Spinal cord (tissue), 10 donors: ENCODE data around the gene DNAAF2. TPM values are rescaled to one million over a fixed set of nuclear protein-coding genes. Genes with fewer than 3 reads are reported as not detected.
"Not testable (repeated sequence)": the region's sequence is repeated elsewhere in the genome, so short reads cannot be mapped to it uniquely, and the experiment has no call there.

Source experiments
- DNase-seq, 6 donors: peaks; one replicate each; pipeline versions ENCODE4 v3.0.0 to v3.0.0-alpha.2; 2013 to 2015; ENCODE audit warnings: low spot score in 6 of 6, low read depth in 4 of 6
- H3K27ac ChIP-seq: one replicate; pipeline ENCODE4 v1.5.1; 2013; ENCODE audit warnings: low read depth, low read length, control low read depth
- H3K27me3 ChIP-seq: one replicate; pipeline ENCODE4 v1.6.1; 2013; ENCODE audit warnings: low read length; ENCODE audit not compliant: control insufficient read depth, insufficient read depth
- H3K36me3 ChIP-seq: one replicate; pipeline ENCODE4 v1.6.1; 2013; ENCODE audit warnings: low read length; ENCODE audit not compliant: control insufficient read depth, insufficient read depth
- H3K4me1 ChIP-seq: one replicate; pipeline ENCODE4 v1.6.1; 2013; ENCODE audit warnings: low read length; ENCODE audit not compliant: control insufficient read depth, insufficient read depth
- H3K4me3 ChIP-seq: one replicate; pipeline ENCODE4 v1.5.1; 2013; ENCODE audit warnings: low read depth, low read length, control low read depth
- H3K9me3 ChIP-seq: one replicate; pipeline ENCODE4 v1.6.1; 2013; ENCODE audit warnings: low read length; ENCODE audit not compliant: control insufficient read depth, insufficient read depth
- WGBS: methylation state at CpG from one replicate; pipeline ENCODE4 v1.1.5; 2013; ENCODE audit warnings: missing lambda C conversion rate; ENCODE audit not compliant: insufficient coverage; 5-methylcytosine and 5-hydroxymethylcytosine counted together
- polyA plus RNA-seq, 2 donors: library from polyadenylated mRNA; unstranded; fragments of 120-200 nt; gene quantifications; one replicate each; pipeline ENCODE4 v1.2.1, GENCODE V29; 2013; ENCODE audit not compliant: insufficient read length in 2 of 2
- total RNA-seq, 2 donors: library from RNA; depleted of rRNA in 1 of 2; stranded (reverse); fragments of 120-200 nt in 1 of 2; fragments of >200 nt in 1 of 2; gene quantifications; one replicate each; pipeline versions ENCODE4 v1.2.3 to v1.2.4, GENCODE V29; 2013 to 2014
- donor health status: healthy.

The DNAAF2 gene
- total and polyA plus RNA-seq, 4 donors, result 9.0 to 13.6 (median 12.8) TPM

DNA sequence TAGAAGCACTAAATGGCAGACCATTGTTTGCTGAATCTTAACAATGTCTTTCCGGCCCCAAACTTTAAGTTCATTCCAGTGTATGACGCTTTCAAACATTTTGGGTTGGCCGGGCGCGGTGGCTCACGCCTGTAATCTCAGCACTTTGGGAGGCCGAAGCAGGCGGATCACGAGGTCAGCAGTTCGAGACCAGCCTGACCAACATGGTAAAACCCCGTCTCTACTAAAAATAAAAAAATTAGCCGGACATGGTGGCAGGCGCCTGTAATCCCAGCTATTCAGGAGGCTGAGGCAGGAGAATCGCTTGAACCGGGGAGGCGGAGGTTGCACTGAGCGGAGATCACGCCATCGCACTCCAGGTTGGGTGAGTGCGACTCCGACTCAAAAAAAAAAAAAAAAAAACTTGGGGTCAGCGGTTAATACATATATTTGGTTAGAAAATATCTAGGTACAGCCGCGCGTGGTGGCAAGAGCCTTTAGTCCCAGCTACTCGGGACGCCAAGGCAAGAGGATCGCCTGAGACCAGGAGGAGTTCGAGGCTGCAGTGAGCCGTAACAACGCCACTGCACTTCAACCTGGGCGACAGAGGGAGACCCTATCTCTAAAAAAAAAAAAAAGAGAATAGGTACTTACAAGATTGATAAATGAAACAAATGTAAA is 49.9 kb downstream of the DNAAF2 start:
- not testable (repeated sequence) for H3K27ac ChIP-seq, H3K27me3 ChIP-seq, H3K9me3 ChIP-seq
- peaks cover 17% of the 10 kb centered on the region for H3K36me3 ChIP-seq
- H3K4me3 ChIP-seq, result peak overlapping the region; percentile 88
- WGBS, result 13% methylated on average over 25 of the region's 32 CpGs
- DNase-seq, result peak in 1 of 6 donors; percentile 15
- peaks cover 20% of the 10 kb centered on the region for H3K4me1 ChIP-seq

- Histone ChIP-seq H3K27me3 (no peaks in the 10 kb centered on the region), H3K36me3 (peaks cover 17% of the 10 kb centered on the region), H3K9me3 (no peaks in the 10 kb centered on the region), H3K4me3 (no peak overlapping the region), H3K4me1 (peaks cover 20% of the 10 kb centered on the region), H3K27ac (no peak overlapping the region)
- no peak for DNase-seq
- 94% methylated on average over 8 of the region's 11 CpGs for WGBS
Measured at GRCh38 chr14:49584058-49584457, 51.0 kb downstream of the DNAAF2 start.

DNA sequence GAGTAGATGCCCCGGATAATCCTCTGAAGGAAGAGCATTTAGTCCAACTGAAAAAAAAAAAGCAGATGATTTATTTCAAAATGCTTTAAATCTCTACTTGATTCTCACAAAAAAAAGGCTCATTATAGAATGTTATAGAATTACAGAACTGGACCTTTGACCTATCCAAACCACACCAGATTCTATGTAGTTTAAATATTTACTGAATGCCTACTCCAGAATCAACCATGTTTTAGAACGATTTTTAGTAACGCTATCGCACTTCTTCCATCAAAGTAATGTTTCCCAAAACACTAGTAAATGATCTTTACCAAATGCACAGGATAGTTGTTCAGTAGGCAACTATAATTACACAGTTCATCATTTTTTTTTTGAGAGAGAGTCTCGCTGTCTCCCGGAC is 51.4 kb downstream of the DNAAF2 start:
- Histone ChIP-seq H3K27ac (no peak overlapping the region), H3K4me1 (peaks cover 20% of the 10 kb centered on the region), H3K4me3 (no peak overlapping the region), H3K27me3 (no peaks in the 10 kb centered on the region), H3K9me3 (no peaks in the 10 kb centered on the region), H3K36me3 (peaks cover 17% of the 10 kb centered on the region)
- 100% methylated on average over 2 of the region's 6 CpGs for WGBS
- no peak for DNase-seq

DNA sequence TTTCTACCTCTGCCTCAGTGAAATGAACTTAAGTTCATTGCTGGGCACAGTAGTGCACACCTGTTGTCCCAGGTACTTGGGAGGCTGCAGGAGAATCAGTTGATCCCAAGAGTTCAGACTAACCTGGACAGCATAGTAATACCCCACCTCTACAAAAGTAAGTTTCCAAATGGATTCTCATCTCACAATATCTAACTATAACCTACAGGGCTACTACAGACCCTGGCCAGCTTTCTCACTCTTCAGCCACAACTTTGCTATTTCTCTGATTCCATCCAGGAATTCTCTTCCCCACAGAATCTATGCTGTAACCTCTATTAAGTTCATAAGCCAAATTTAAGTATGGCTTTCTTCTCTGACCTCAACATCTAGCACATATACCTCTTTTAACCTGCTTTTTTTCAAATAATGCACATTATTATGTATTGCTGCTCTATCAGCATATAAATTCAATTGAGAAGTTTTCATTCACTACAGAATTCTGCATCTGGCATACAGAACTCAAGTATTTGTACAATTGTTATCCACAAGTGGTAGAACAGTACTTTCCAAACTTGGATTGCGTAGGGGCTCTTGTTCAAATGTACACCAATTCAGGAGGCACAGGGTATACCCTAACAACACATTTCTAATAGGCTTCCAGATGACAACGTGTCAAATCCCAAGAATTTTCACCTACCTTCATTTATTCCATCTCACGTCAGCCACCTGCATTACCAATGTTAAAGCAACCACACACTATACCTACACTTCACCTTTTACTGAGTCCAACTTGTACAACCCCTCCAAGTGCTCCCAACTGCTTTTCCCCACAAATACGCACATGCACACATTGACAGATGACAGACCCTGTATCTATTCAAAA is 52.7 kb downstream of the DNAAF2 start:
- Histone ChIP-seq H3K27ac (no peak overlapping the region), H3K27me3 (no peaks in the 10 kb centered on the region), H3K4me3 (no peak overlapping the region), H3K36me3 (peaks cover 20% of the 10 kb centered on the region), H3K9me3 (no peaks in the 10 kb centered on the region), H3K4me1 (peaks cover 20% of the 10 kb centered on the region)
- WGBS, result 96% methylated on average over 3 of the region's 4 CpGs
- DNase-seq, result no peak

DNA sequence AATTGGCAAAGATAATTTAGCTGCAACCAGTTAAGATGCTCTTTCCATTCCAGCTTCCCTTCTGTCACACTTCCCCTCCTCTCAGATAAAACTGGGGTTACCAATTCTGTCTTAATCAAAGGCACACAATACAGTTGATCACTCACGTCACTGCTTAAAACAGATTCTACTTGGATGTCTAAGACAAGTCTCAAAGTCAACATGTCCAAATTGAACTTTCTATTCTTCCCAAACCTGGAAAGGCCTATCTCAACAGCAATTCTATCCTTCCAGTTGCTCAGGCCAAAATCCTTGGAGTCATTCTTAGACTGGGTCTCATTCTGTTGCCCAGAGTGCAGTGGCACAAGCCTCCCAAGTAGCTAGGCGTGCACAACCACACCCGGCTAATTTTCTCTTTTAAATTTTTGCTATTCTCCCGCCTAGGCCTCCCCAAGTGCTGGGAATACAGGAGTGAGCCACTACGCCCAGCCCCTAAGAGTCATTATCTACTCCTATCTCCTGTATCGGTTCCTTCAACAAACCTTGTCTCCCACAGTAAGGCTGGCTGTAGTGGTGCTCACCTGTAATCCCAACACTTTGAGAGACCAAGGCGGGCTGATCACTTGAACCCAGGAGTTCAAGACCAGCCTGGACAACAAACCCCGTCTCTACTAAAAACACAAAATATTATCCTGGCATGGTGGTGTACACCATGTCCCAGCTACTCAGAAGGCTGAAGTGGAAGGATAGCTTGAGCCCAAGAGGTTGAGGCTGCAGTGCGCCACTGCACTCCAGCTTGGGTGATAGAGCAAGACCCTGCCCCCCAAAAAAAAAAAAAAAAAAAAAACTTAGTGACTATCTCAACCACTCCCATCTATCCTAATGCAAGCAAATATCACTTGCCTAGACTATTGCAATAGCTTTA is 53.6 kb downstream of the DNAAF2 start:
- 93% methylated on average over 7 of the region's 9 CpGs for WGBS
- peaks cover 20% of the 10 kb centered on the region for H3K4me1 ChIP-seq

DNA sequence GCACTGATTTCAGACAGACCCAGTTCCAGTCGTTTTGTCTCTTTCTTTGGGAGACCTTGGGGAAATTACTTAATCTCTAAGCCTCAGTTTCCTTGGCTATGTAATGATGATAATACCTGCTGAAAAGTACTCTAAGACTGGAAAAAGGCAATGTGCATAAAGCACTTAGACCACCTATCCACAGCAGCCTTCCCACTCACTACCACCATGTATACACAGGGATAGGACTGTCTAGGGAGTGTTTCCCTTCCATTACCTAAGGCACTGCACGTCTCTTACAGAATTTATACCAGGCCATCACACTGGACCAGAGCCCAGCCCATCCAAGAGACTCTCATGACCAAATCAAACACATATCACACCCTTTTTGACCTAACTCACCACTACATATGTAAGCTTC is 55.2 kb downstream of the DNAAF2 start:
- no peaks in the 10 kb centered on the region for H3K9me3 ChIP-seq
- H3K4me3 ChIP-seq, result no peak overlapping the region
- no peak overlapping the region for H3K27ac ChIP-seq
- H3K36me3 ChIP-seq, result peaks cover 30% of the 10 kb centered on the region
- no peaks in the 10 kb centered on the region for H3K27me3 ChIP-seq
- no peak for DNase-seq
- peaks cover 14% of the 10 kb centered on the region for H3K4me1 ChIP-seq
- WGBS, result 100% methylated on average over 1 of the region's 2 CpGs

More for the DNA sequence above, 53.6 kb downstream of the DNAAF2 start:
- H3K36me3 ChIP-seq, result peaks cover 25% of the 10 kb centered on the region
- no peaks in the 10 kb centered on the region for H3K27me3 ChIP-seq
- no peaks in the 10 kb centered on the region for H3K9me3 ChIP-seq
- no peak overlapping the region for H3K4me3 ChIP-seq
- no peak for DNase-seq
- H3K27ac ChIP-seq, result no peak overlapping the region

GRCh38 chr14:49578141-49578540 is 56.9 kb downstream of the DNAAF2 start:
- peaks cover 3% of the 10 kb centered on the region for H3K4me1 ChIP-seq
- no CpG with 5 or more reads among the region's 1 CpG for WGBS

More at GRCh38 chr14:49578141-49578540, 56.9 kb downstream of the DNAAF2 start:
- Histone ChIP-seq H3K9me3 (no peaks in the 10 kb centered on the region), H3K4me3 (no peak overlapping the region), H3K27ac (no peak overlapping the region), H3K27me3 (no peaks in the 10 kb centered on the region), H3K36me3 (peaks cover 21% of the 10 kb centered on the region)
- no peak for DNase-seq
